HG03280 (cell line): ENCODE results near the gene RAB3A.
A peak's percentile ranks its signal among the peaks of the same experiment; 100 is the strongest.
"Not testable (repeated sequence)": the region's sequence is repeated elsewhere in the genome, so short reads cannot be mapped to it uniquely, and the experiment has no call there.

Source experiments
- ATAC-seq: cut with Tn5 transposase; IDR thresholded peaks from one replicate; pipeline ENCODE4 v1.9.1; 2021; ENCODE audit warnings: mild to moderate bottlenecking, moderate library complexity; ENCODE audit not compliant: unreplicated experiment

Gene RAB3A

DNA sequence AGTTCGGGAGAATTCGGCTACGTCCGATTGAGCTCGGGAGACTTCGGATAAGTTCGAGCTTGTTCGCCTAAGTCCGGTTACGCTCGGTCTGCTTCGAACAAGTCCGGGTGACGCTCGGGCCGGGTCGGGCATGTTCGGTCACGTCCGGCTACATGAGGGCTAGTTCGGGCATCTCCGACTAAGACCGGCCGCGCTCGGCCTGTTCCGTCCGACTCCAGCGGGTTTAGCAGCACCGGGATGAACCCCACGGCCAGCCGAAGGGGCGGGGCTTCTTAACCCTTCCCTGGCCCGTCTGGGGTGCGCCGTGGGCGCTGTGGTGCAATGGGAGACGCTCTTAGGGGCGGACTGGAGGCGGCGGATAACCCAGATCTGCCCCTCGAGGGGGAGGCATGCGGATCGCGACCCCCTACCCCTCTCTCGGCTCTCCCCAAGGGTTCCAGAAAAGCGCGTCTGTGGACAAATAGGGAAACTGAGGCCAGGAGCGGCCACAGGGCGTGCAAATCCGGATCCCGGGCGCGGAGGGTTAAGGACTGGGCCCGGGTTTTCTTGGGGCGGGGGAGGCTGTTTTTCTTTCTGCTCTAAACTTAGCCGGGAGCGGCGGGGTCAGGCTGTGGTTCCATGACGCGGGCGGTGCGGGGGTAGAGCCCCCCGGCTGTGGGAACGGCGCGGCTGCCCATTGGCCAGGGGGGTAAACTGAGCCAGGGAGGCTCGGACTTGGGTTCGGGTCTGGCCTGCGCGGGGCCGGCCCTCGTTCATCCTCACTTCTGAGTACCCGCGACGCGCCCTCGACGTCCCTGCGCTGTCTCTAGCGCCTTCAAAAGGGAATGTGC lies 20.9 kb upstream of the RAB3A start:
- ATAC-seq = peak; percentile 95

DNA sequence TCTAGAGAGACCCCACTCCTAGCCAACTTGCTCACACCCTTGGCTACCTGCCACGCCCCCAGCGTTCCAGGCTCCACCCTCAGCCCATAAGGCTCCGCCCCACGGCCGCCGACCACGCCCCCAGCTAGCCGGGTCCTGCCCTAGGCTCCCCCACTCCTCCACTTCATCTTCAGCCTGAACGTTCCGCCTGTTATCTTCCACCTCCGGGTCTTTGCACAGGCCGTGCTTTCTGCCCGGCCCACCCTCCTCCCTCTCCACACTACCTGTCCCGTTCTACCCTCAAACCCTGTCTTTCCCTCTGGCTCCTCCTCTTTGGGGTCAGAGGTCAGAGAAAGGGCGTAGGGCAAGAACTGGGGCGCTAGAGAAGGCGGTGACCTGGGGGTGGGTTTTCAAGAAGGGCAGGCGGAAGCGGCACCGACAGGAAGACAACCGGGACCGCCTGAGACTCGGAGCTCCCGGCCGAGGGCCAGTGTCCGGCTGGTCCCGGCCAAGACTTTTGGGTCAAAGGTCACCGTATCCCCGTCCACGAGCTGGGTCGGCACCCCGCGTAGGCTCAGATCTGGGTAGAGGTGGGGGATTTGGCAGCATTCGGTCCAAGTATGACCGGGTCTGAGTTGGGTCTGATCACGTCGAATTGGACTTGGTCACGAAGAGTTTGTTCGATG lies 20.1 kb upstream of the RAB3A start:
- no peak for ATAC-seq

DNA sequence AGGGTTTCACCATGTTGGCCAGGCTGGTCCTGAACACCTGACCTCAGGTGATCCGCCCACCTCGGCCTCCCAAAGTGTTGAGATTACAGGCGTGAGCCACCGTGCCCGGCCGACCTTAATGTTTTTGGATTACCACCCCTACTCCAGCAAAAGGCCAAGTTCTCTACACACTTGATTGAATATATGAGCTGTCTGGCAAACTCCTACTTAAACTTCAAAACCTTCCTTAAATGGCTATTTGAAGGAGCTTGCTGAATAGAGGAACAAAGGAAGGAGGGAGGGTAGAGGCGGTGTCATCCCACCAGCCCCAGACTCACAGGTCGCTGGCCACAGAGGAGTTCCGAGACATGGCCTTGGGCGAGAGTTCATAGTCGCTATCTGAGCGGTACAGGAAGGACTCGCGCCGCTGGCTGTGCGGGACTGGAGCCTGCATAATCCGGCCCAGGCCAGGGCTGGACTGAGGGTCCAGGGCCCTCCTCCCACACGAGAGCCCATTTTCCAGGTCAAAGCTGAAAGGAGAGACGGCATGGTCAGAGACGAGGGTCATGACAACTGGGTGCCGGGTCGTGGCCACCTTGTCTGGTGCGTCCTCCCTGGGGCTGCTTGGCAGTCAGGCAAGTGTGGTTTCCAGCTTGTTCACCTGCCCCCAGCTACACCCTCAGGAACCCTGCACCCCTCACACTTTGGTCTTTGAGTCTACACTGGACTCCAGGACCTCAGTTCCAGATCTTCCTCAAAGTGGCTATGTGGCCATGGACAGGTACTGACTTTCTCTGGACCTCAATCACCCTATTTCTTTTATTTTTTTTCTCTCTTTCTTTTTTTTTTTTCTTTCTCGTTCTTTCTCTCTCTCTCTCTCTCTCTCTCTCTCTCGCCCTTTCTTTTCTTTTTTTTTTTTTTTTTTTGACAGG lies 18.2 kb upstream of the RAB3A start:
- ATAC-seq = no peak

DNA sequence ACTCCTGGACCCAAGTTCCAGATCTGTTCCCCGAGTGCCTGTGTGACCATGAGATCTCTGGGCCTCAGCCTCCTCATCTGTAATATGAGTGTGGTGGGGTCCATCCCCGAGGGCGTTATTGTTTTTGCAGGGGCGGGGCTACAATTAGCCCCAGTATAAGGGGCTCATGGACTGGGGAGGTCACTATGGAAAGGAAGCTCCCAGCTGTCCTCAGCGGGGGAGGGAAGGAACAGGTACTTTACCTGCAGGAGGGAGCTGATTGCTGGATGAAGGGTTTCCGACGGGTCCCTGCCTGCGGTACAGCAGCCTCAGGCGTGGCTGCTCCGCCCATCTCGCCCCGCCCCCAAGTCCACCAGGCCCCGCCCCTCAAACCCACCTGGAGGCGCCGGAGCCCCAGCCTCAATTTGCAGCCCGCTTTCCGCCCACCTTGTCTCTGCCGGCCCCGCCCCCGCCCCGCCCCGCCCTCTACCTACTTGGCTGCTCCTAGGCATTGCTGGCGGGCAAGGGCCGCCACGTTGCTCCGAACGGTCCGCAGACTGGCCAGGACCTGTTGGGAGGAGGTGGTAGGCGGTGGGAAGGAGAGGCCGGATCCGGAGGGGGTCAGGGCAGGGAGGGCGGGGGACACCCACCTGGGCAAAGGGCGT lies 16.9 kb upstream of the RAB3A start:
- ATAC-seq = no peak

DNA sequence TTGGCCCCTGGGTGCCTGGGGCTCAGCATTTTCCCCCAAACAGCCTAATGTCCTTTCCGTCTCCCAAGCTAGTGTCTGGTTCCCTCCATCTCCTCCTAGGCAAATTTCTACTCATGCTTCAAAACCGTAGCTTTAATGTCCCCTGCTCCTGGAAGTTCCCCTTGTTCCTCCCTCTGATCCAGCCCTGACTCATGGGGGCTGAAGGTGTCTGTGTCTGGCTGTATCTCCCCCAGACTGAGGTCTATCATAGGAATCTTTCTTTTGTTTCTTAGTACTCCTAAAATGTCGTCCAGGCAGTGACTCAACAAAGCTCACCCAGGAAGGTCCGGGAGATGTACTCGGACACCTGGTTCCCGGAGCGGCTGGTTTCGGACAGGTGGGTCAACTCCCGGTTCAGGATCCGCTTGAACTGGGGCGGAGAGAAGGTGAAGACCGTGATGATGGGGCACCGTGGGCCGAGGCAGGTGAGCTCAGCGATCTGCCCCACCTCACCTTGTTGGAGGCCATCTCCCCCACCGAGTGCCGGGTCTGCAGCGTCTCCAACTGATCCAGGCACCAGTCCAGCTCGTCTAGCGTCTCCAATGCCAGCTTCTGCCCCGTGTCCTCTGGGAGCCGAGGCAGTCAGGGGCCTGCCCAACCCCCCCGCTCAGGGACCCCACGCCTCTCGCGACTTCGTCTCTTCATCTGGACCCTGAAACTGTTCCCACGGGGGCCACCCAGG lies 16.2 kb upstream of the RAB3A start:
- ATAC-seq = no peak

DNA sequence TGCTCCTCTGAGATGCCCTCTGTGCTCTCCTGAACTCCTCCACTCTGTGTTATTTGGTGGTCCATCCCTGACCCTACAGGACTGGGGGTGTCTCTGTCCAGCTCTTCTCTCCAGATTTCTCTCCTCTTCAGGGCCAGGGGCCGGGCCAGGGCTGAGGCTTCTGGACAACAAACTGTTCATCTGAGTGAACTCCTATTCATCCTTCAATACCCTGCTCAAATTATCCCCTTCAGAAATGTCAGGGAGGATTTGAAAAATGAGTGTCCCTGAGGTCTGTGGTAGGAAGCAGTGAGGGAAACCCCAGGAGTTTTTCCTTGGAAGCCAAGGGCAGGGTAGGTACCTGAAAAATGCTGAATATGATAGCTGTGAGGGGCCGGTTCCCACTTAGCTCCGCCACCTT lies 14.8 kb upstream of the RAB3A start:
- ATAC-seq = no peak

DNA sequence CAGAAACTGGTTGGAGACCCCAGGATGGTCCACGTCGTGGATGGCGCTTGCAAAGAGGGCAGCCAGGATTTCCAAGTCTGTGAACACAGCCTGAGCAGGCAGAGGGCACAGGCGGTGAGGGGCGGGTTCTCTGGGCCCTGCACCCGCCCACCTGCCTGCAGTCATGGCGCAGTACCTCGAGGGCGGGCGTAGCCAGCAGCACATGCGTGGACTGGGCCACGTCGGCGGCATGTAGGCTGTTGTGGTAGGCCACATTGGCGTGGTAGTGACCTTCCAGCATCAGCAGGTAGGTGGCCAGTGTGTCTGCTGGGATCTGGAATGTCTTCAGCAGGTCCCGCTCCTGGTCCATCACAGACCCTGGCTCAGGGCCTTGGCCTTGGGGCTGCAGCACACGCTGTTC lies 14.3 kb upstream of the RAB3A start:
- ATAC-seq = no peak

DNA sequence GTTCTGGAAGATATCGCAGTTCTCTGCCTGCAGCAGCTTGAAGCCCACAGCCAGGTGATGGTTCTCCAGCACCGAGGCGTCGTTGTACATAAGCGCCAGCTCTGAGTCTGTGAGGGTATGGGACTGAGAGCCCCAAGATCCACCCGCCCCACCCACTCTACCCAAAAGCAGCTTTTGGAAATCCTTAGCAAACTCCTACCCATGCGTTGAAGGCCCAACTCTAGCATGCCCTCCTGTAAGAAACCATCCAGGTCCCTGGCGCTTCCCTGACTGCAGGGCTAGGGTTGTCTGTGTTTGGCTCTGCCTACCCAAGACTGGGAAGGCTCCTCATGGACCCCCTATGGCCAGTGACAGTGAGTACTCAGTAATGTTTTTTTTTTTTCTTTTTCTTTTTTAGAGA lies 12.9 kb upstream of the RAB3A start:
- no peak for ATAC-seq

DNA sequence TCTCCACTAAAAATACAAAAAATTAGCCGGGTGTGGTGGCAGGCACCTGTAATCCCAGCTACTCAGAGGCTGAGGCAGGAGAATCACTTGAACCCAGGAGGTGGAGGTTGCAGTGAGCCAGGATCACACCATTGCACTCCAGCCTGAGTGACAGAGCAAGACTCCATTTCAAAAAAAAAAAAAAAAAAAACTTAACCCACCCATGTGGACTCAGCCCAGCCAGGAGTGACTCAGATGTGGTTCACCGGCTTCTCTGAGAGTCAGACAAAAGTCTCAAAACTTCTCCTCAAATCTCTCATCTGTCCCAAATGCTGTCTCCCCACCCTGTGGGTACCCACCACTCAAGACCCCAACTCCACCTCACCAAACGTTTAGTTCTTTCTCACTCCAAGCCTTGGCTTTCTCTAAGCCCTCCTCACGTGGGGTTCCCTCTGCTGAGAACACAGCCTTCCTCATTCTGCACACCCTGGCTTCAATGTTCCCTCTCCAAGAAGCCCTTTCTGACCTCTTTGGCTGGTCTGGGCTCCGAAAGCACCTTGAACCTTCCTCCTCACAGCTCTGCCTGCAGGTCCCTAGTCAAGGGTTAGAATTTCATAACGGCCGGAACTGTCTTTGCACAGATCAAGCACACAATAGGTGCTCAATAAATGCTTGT lies 11.1 kb upstream of the RAB3A start:
- no peak for ATAC-seq

DNA sequence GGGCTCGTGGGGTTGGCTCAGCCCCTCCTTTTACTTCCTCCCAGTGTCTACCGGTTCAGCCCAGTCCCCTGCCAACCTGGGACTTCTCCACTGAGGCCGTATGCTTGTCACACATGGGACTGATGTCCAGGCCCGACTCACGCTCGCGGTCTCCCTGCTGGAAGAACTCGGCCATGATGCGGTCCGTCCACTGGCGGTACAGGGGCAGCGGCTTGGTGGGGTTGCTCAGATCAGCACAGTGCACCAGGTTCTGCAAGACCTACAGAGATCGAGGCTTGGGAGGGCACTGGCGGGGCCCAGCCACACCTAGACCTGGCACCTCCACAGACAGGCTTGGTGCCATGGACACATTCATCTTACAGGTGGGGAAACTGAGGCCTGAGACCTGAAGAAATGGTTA lies 7.8 kb upstream of the RAB3A start:
- no peak for ATAC-seq

DNA sequence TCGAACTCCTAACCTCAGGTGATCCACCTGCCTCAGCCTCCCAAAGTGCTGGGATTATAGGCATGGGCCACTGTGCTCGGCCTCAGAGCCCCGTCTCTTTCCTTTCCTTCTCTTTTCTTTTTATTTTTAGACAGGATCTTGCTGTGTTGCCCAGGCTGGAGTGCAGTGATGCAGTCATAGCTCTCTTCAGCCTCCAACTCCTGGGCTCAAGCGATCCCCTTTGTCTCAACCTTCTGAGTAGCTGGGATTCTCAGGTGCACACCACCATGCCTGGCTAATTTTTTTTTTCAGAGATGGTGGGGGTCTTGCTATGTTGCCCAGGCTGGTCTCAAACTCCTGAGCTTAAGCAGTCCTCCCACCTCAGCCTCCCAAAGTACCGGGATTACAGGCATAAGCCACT lies 6.1 kb upstream of the RAB3A start:
- not testable (repeated sequence) for ATAC-seq

DNA sequence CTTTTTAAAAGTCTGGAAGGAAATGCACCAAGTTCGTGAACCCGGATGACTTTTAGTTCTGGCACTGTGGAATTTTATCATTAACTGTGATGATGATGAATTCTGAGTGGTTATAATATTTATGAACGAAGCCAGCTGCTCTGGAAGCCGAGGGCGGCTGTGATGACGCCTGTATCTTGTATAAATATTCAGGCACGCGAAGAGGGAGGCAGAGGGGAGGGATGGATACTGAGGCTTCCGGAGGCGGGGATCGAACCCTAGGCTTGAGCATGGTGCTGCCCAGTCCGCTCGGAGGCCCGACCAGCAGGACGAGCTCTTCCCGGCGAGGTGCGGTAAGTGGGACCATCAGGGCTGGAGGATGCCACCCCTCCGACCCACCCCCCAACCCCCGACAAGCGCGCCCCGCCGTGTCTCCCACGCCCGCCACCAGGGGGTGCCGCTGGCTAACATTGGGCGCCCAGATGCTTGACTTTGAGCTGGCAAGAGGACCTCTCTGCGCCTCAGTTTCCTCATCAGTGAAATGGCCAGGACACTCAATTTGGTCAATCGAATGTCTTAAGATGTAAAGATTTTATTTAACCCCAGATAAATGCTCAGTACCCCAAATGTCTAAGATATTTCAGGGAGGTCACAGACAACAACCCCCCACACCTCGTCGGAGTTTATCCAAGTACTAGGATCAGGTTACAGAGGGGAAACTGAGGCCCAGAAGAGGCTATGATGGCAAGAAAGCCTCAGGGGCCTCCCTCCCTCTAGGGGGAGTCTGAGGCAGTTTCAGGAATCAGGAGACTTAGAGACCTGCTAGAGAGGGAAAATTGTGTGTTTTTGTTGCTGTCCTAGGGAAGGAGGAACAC lies 4.5 kb upstream of the RAB3A start:
- ATAC-seq = no peak

DNA sequence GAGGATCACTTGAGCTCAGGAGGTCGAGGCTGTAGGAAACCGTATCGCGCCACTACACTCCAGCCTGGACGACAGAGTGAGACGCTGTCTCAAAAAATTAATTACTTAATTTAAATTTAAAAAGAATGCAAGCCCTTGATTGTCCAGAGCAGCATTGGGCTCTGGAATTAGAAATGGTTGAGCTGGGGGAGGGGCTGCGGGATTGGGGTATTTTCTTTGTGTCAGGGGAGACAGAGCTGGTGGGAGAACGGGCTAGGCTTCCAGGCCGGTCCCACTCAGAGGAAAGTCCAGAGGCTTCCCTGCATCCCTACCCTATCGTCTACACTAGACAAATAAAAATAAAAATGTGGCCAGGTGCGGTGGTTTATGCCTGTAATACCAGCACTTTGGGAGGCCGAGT lies 2.2 kb upstream of the RAB3A start:
- ATAC-seq = no peak

DNA sequence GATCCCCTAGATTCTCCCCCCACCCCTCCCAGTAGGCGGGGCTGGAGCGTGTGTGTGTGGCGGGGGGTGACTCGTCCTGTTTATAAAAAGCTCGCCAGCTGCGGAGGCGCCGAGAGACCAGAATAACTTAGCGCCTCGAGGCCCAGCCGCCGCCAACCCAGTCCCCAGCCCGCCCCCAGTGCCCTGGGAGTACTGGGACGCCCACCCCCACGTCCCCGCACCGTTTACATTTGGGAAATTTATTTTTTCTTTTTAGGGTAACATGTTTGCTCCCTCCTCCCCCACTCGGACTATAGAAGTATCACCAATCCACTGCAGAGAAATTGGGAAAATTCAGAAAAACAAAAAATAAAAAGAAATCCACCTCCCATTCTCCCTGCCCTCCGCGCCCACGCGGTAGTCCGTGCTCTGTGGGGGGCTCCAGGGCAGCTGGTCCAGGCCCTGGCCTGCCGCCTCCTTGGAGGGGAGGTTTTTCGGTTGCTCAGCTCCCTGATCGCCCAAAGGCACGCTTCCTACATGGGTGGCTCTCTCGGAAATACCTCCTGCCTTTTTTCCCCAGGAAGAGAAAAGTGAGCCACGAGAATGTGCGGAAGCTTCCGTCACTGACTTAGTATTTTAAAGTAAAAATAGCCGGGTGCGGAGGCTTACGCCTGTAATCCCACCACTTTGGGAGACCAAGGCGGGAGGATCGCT lies 1.5 kb upstream of the RAB3A start:
- no peak for ATAC-seq

DNA sequence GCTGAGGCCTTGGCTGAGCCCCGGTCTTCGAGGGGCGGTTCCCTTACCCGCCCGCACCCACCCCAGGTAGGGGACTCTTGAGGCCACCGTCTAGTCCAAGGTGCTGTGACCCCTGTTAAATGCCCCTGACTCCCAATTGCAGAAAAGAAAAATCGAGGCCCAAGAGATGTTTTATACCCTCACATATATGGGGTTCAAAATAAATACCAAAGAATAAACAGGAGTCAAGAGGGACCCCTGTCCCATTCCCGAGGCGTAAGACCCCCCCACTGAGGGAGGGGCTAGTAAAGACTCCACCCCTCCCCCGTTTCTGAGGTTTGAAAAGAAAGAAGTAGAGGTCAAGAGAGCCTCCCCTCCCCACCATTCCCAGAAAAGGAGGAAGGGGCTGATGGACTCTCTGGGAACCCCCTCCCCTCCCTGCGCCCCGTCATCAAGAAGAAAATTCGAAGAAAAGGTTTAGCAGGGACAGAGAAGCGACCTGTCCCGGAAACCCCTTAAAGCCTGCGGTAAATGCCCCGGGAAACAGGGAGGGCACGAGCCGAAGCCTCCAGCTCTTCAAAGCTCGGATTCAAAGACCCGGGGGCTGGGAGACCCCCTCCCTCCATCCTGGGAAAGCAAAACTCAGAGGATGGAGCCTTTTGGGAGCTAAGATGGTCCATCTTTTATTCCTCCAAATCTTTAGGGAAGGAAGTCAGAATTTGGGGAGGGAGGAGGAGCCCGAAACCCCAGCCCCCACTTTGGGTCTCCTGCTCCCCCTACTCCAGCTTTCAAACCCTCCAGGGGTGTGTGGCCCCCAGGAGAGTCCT lies 755 bp upstream of the RAB3A start:
- peak; percentile 11 for ATAC-seq

DNA sequence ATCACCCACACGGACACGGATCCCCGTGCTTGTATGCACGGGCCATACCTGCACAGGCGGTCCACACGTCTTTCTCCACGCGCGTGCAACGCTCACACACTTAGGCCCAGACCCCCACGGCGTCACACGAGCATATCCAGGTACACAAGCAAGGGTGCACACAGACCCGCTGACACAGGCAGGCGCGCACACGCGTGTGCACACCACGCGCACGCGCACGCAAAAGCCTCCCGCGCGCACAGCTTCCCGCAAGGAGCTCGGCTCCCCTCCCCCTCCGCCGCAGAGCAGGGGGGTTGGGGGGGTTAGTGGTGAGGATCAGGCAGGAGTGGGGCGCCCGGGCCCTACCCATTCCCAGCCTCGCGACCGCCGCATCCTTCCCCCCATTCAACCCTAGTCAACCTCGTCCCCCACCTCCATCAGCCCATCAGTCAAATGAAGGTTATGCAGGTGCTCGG lies 407 bp downstream of the RAB3A start:
- ATAC-seq = no peak

DNA sequence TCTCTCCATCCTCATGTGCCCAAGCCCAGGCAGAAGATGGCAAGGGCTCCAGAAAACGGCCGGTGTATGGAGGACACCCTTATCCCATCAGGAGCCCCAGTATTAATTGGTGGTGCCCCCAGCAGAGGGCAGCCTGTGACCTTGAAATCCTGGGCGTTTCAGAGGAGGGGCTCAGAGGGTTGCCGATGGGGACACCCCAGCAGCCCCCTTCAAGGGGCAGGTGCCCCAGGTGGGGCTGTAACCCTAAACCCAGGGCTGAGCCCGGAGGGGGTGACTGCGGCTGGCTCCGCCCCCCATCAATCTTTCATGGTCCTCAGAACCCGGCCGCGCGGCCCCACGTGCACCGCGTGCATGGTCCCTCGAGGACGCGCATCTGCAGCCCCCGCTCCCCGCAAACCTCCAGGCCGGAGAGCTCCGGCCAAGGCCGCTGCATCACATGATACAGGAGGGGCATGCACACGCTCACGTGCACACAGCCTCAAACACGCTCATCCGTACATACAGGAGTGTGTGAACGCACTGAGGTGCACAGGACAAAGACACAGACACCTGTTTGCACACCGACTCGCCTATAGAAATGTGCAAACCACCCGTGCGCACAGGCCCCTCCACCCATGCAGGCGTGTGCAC lies 949 bp downstream of the RAB3A start:
- ATAC-seq = no peak
